Liver (tissue), 9 donors: ENCODE data around the gene CASP14. TPM values are rescaled to one million over a fixed set of nuclear protein-coding genes. Genes with fewer than 3 reads are reported as not detected.
A peak's percentile ranks its signal among the peaks of the same experiment; 100 is the strongest.
"Not testable (repeated sequence)": the region's sequence is repeated elsewhere in the genome, so short reads cannot be mapped to it uniquely, and the experiment has no call there.

ENCODE experiments used
- DNase-seq: peaks from one replicate; pipeline ENCODE4 v3.0.0-alpha.2; 2017; ENCODE audit warnings: low spot score
- H3K27ac ChIP-seq, 2 donors: one replicate each; pipeline ENCODE4 v1.7.0; 2013; ENCODE audit warnings: inconsistent platforms in 2 of 2, low read length in 2 of 2, control low read depth in 1 of 2, low read depth in 1 of 2, mild to moderate bottlenecking in 1 of 2
- H3K27me3 ChIP-seq, 4 donors: one replicate each; pipeline versions ENCODE4 v1.6.1 to v1.7.0; 2013; ENCODE audit warnings: low read length in 3 of 4, inconsistent platforms in 1 of 4, mild to moderate bottlenecking in 1 of 4, moderate library complexity in 1 of 4; ENCODE audit not compliant: control insufficient read depth in 4 of 4, insufficient read depth in 4 of 4
- H3K36me3 ChIP-seq, 4 donors: one replicate each; pipeline versions ENCODE4 v1.6.1 to v1.7.0; 2013; ENCODE audit warnings: low read length in 3 of 4, mild to moderate bottlenecking in 3 of 4, low read depth in 1 of 4, moderate library complexity in 1 of 4; ENCODE audit not compliant: control insufficient read depth in 4 of 4, insufficient read depth in 3 of 4
- H3K4me1 ChIP-seq, 4 donors: one replicate each; pipeline versions ENCODE4 v1.6.1 to v1.7.0; 2013; ENCODE audit warnings: low read length in 3 of 4, mild to moderate bottlenecking in 3 of 4, moderate library complexity in 1 of 4; ENCODE audit not compliant: control insufficient read depth in 4 of 4, insufficient read depth in 4 of 4
- H3K4me3 ChIP-seq, 3 donors: one replicate each; pipeline versions ENCODE4 v1.6.1 to v1.7.0; 2013; ENCODE audit warnings: low read length in 3 of 3, control low read depth in 1 of 3, low read depth in 1 of 3, mild to moderate bottlenecking in 1 of 3
- H3K9ac ChIP-seq, 2 donors: one replicate each; pipeline ENCODE4 v1.7.0; 2013; ENCODE audit warnings: low read length in 2 of 2, mild to moderate bottlenecking in 2 of 2, moderate library complexity in 2 of 2, control low read depth in 1 of 2, low read depth in 1 of 2
- H3K9me3 ChIP-seq, 4 donors: one replicate each; pipeline versions ENCODE4 v1.6.1 to v1.7.0; 2013; ENCODE audit warnings: low read length in 3 of 4; ENCODE audit not compliant: control insufficient read depth in 4 of 4
- EGR1 ChIP-seq, 2 donors: IDR thresholded peaks; 2 replicates each; pipeline ENCODE4 v1.6.1; 2016 to 2018; ENCODE audit warnings: antibody characterized with exemption in 2 of 2, low read depth in 2 of 2
- FOXA1 ChIP-seq: IDR thresholded peaks from 2 replicates; pipeline ENCODE4 v1.6.1; 2016; ENCODE audit warnings: antibody characterized with exemption
- HNF4A ChIP-seq, 2 donors: conservative IDR thresholded peaks; 2 replicates each; pipeline ENCODE4 v1.6.1; 2016; ENCODE audit warnings: antibody characterized with exemption in 2 of 2, mild to moderate bottlenecking in 2 of 2
- JUND ChIP-seq, 2 donors: IDR thresholded peaks; 2 replicates each; pipeline ENCODE4 v1.6.1; 2016; ENCODE audit warnings: antibody characterized with exemption in 2 of 2
- TAF1 ChIP-seq: conservative IDR thresholded peaks from 2 replicates; pipeline ENCODE4 v1.6.1; 2016; ENCODE audit warnings: antibody characterized with exemption, mild to moderate bottlenecking
- WGBS: extraction: QIAGEN DNeasy Blood & Tissue Kit; methylation state at CpG from one replicate; pipeline ENCODE4 v1.1.7; 2013; 5-methylcytosine and 5-hydroxymethylcytosine counted together
- polyA plus RNA-seq, 2 donors: library from polyadenylated mRNA; stranded (reverse) in 1 of 2; unstranded in 1 of 2; fragments of 200-250 nt in 1 of 2; fragments of >200 nt in 1 of 2; fragmentation: Nextera tagmentation in 1 of 2; extraction: Ambion mirVana in 1 of 2; gene quantifications; one replicate each; pipeline versions ENCODE4 v1.2.1 to v1.2.3, GENCODE V29; 2013 to 2015
- total RNA-seq, 2 donors: library from RNA; depleted of rRNA; stranded (reverse); fragments of >200 nt; gene quantifications; one replicate each; pipeline ENCODE4 v1.2.3, GENCODE V29; 2014
- TF ChIP-seq, protein P1 (sequence below): IDR thresholded peaks from 2 replicates; pipeline ENCODE4 v1.6.1; 2016; ENCODE audit warnings: antibody characterized with exemption, mild to moderate bottlenecking
- TF ChIP-seq, protein P2 (sequence below): IDR thresholded peaks from 2 replicates; pipeline ENCODE4 v1.6.1; 2016; ENCODE audit warnings: antibody characterized with exemption
- donor health status: healthy.
- donor health status: healthy.
- donor health status: healthy.
- donor health status: healthy.
- donor health status: healthy.

The CASP14 gene
- total and polyA plus RNA-seq, 4 donors, result not detected

DNA sequence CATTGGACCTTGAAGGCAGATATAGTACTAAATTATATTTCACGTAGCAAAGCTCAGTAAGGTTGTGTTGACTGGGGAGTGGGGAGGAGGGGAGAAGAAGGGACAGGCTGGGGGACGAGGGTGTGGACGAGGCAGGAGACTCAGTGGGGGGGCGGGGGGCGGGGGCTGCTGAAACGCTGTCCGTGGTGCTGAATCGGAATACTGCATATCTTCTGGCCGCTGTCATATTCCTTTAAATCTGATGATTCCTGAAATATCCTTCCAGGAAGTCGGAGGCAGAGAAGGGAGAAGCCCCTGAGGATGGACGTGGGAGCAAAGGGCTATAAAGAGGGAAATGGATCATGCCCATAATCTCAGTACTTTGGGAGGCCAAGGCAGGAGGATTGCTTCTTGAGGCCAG, 34.7 kb upstream of the CASP14 start:
- Histone ChIP-seq H3K4me1 (no peaks in the 10 kb centered on the region), H3K27me3 (peaks cover 0 to 4% (median 0%) of the 10 kb centered on the region in 4 donors), H3K9ac (no peak overlapping the region), H3K36me3 (no peaks in the 10 kb centered on the region), H3K4me3 (no peak overlapping the region), H3K27ac (no peak overlapping the region), H3K9me3 (no peaks in the 10 kb centered on the region)
- TF ChIP-seq FOXA1, result no peak
- TF ChIP-seq TAF1, result no peak
- TF ChIP-seq, protein P1, sequence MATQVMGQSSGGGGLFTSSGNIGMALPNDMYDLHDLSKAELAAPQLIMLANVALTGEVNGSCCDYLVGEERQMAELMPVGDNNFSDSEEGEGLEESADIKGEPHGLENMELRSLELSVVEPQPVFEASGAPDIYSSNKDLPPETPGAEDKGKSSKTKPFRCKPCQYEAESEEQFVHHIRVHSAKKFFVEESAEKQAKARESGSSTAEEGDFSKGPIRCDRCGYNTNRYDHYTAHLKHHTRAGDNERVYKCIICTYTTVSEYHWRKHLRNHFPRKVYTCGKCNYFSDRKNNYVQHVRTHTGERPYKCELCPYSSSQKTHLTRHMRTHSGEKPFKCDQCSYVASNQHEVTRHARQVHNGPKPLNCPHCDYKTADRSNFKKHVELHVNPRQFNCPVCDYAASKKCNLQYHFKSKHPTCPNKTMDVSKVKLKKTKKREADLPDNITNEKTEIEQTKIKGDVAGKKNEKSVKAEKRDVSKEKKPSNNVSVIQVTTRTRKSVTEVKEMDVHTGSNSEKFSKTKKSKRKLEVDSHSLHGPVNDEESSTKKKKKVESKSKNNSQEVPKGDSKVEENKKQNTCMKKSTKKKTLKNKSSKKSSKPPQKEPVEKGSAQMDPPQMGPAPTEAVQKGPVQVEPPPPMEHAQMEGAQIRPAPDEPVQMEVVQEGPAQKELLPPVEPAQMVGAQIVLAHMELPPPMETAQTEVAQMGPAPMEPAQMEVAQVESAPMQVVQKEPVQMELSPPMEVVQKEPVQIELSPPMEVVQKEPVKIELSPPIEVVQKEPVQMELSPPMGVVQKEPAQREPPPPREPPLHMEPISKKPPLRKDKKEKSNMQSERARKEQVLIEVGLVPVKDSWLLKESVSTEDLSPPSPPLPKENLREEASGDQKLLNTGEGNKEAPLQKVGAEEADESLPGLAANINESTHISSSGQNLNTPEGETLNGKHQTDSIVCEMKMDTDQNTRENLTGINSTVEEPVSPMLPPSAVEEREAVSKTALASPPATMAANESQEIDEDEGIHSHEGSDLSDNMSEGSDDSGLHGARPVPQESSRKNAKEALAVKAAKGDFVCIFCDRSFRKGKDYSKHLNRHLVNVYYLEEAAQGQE, result peak; percentile 74
- WGBS, result 11% methylated on average over 11 of the region's 11 CpGs
- DNase-seq, result no peak

DNA sequence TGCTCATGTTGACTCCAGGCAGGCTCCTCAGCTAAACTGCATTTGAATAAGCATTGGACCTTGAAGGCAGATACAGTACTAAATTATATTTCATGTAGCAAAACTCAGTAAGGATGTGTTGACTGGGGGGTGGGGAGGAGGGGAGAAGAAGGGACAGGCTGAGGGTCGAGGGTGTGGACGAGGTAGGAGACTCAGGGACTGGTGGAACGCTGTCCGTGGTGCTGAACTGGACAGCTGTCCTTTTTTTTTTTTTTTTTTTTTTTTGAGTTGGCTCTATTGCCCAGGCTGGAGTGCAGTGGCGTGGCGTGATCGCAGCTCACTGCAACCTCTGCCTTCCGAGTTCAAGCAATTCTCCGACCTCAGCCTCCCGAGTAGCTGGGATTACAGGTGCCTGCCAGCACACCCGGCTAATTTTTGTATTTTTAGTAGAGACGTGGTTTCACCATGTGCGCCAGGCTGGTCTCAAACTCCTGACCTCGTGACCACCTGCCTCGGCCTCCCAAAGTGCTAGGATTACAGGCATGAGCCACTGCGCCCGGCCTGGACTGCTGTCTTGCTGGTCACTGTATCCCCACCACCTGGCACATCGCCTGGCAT, 33.2 kb upstream of the CASP14 start:
- H3K9ac ChIP-seq, result no peak overlapping the region
- no peak overlapping the region for H3K4me3 ChIP-seq
- no peaks in the 10 kb centered on the region for H3K4me1 ChIP-seq
- no peaks in the 10 kb centered on the region for H3K9me3 ChIP-seq
- H3K27ac ChIP-seq, result no peak overlapping the region
- no peaks in the 10 kb centered on the region for H3K27me3 ChIP-seq
- no peak for DNase-seq
- WGBS, result 35% methylated on average over 18 of the region's 18 CpGs
- no peaks in the 10 kb centered on the region for H3K36me3 ChIP-seq
- TF ChIP-seq, protein P2, sequence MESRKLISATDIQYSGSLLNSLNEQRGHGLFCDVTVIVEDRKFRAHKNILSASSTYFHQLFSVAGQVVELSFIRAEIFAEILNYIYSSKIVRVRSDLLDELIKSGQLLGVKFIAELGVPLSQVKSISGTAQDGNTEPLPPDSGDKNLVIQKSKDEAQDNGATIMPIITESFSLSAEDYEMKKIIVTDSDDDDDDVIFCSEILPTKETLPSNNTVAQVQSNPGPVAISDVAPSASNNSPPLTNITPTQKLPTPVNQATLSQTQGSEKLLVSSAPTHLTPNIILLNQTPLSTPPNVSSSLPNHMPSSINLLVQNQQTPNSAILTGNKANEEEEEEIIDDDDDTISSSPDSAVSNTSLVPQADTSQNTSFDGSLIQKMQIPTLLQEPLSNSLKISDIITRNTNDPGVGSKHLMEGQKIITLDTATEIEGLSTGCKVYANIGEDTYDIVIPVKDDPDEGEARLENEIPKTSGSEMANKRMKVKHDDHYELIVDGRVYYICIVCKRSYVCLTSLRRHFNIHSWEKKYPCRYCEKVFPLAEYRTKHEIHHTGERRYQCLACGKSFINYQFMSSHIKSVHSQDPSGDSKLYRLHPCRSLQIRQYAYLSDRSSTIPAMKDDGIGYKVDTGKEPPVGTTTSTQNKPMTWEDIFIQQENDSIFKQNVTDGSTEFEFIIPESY, result no peak
- TF ChIP-seq EGR1 (IDR thresholded peaks at IDR 0.05; ENCODE audit: low read depth in 2 of 2), result no peak
- no peak for TF ChIP-seq JUND (IDR thresholded peaks at IDR 0.05)
- TF ChIP-seq, protein P1, result peak; percentile 97
- no peak for TF ChIP-seq HNF4A (conservative IDR thresholded peaks at IDR 0.05)

DNA sequence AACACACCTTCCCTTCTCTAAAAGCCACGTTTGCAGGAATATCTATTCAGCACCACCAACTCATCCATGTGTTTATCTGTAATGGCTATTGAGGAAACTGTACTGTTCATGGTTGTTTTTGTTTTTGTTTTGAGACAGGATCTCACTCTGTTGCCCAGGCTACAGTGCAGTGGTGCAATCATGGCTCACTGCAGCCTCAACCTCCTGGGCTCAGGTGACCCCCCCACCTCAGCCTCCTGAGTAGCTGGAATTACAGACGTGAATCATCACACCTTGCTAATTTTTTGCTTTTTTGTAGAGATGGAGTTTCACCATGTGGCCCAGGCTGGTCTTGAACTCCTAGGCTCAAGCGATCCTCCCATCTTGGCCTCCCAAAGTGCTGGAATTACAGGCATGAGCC, 30.4 kb upstream of the CASP14 start:
- H3K4me3 ChIP-seq, H3K9ac ChIP-seq, H3K27ac ChIP-seq, H3K4me1 ChIP-seq, H3K27me3 ChIP-seq, DNase-seq, H3K36me3 ChIP-seq, H3K9me3 ChIP-seq: not testable (repeated sequence)
- 54% methylated on average over 3 of the region's 3 CpGs for WGBS
